ENCODE results near the gene KIF11. TPM values are rescaled to one million over a fixed set of nuclear protein-coding genes. Genes with fewer than 3 reads are reported as not detected.
A peak's percentile ranks its signal among the peaks of the same experiment; 100 is the strongest.

The KIF11 gene
- total RNA-seq, 2 donors from 2014 or later: 10.2 to 31.6 TPM

DNA sequence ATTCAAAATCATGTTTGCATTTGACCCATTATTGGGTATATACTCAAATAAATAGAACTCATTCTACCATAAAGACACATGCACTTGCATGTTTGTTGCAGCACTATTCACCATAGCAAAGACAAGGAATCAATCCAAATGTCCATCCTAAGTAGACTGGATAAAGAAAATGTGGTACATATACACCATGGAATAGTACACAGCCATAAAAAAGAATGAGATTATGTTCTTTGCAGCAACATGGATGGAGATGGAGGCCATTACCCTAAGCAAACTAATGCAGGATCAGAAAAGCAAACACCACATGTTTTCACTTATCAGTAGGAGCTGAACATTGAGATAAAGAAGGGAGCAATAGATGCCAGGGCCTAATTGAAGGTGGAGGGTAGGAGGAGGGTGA is 84.8 kb downstream of the KIF11 start:
- Histone ChIP-seq H3K4me1 (no peaks in the 10 kb centered on the region), H3K9ac (ENCODE audit: low read depth in 2 of 2, low read length in 2 of 2) (no peak overlapping the region), H3K36me3 (no peaks in the 10 kb centered on the region), H3K27me3 (no peaks in the 10 kb centered on the region), H3K27ac (no peak overlapping the region), H3K9me3 (no peaks in the 10 kb centered on the region), H3K4me3 (no peak overlapping the region)
- intact Hi-C loops (cut with DNase I): no loop called here
- TF ChIP-seq CTCF (IDR thresholded peaks at IDR 0.05): no peak
- no peak for DNase-seq

DNA sequence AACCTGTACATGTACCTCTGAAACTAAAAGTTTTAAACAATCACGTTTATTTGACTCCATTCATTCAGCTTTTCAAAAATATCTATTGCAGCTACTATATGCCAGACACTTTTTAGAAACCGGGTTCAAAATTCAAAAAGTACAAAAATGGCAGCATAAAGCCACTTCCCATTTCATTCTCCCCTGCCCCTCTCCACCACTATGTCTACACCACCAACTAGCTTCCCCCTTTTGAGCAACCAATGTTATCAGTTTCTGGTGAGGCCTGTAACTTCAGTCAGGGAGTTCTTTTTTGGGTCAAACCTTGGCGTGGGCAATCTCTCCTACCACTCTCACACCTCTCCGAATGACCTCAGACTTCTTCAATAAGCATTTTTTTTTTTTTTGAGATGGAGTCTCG is 85.3 kb downstream of the KIF11 start:
- Histone ChIP-seq H3K27ac (no peak overlapping the region), H3K9ac (ENCODE audit: low read depth in 2 of 2, low read length in 2 of 2) (no peak overlapping the region), H3K4me3 (no peak overlapping the region), H3K4me1 (no peaks in the 10 kb centered on the region), H3K36me3 (no peaks in the 10 kb centered on the region), H3K27me3 (no peaks in the 10 kb centered on the region), H3K9me3 (no peaks in the 10 kb centered on the region)
- TF ChIP-seq CTCF (IDR thresholded peaks at IDR 0.05): no peak
- intact Hi-C loops (cut with DNase I): no loop called here
- DNase-seq: no peak

GRCh38 chr10:92681306-92681834 is 88.4 kb downstream of the KIF11 start:
- TF ChIP-seq CTCF (IDR thresholded peaks at IDR 0.05): no peak
- Histone ChIP-seq H3K9me3 (no peaks in the 10 kb centered on the region), H3K36me3 (no peaks in the 10 kb centered on the region), H3K4me3 (no peak overlapping the region), H3K27ac (no peak overlapping the region), H3K27me3 (no peaks in the 10 kb centered on the region), H3K4me1 (no peaks in the 10 kb centered on the region), H3K9ac (ENCODE audit: low read depth in 2 of 2, low read length in 2 of 2) (no peak overlapping the region)
- no peak for DNase-seq
- intact Hi-C loops (cut with DNase I): no loop called here

- no peak overlapping the region for H3K27ac ChIP-seq
- H3K4me1 ChIP-seq: no peaks in the 10 kb centered on the region
- H3K27me3 ChIP-seq: peaks cover 6% of the 10 kb centered on the region
- H3K9ac ChIP-seq (ENCODE audit: low read depth in 2 of 2, low read length in 2 of 2): no peak overlapping the region
- no peaks in the 10 kb centered on the region for H3K36me3 ChIP-seq
- intact Hi-C loops (cut with DNase I): no loop called here
- DNase-seq: no peak
- peak overlapping the region; percentile 56 for H3K4me3 ChIP-seq
- TF ChIP-seq CTCF (IDR thresholded peaks at IDR 0.05): no peak
- H3K9me3 ChIP-seq: no peaks in the 10 kb centered on the region
These were observed 95.6 kb downstream of the KIF11 start for GRCh38 chr10:92688573-92688926.

DNA sequence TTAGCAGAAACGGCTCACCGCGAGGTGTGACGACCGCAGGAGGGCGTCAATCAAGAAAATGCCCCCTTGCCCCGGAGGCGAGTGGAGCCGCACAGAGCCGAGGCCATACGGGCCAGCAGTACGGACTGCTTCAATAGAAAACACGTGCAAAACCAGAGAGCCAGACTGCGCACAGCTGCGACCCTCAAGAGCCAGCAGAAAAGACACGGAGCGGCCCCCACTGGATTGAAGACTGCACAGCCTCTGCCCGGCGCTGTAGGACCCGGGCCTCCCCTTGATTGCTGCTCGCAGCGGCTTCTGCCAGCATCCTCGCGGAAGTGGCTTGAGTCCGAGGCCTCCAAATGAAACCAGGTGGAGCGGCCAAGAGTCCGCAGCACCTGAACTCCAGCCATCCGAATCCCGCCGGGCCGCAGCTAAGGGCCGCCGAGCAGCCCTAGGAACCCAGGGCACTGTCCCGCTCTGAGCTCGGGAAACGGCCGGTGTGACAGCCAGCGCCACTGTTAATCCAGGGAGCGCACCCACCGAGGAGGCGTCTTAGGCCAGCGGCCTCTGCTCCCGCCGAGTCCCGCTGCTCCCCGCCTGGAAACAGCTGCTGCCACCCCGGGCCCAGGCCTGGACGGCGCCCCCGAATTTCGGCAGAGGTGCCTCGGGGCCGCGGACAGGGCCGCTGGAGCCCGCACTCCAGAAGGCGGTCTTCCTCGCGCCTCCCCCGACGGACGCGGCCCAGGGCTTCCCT is 96.2 kb downstream of the KIF11 start:
- intact Hi-C loops (cut with DNase I): no loop called here
- Histone ChIP-seq H3K9me3 (no peaks in the 10 kb centered on the region), H3K36me3 (no peaks in the 10 kb centered on the region), H3K4me3 (peak overlapping the region; percentile 56), H3K4me1 (no peaks in the 10 kb centered on the region), H3K27ac (peak overlapping the region; percentile 37), H3K27me3 (peaks cover 6% of the 10 kb centered on the region), H3K9ac (ENCODE audit: low read depth in 2 of 2, low read length in 2 of 2) (peak overlapping the region; percentile 38 to 84)
- DNase-seq: peak; percentile 31
- TF ChIP-seq CTCF (IDR thresholded peaks at IDR 0.05): no peak

Measured in colonic mucosa (tissue), 4 donors.